Peyer's patch (tissue), 4 donors: Measurements from ENCODE around the gene FOXB1. TPM values are rescaled to one million over a fixed set of nuclear protein-coding genes. Genes with fewer than 3 reads are reported as not detected.

Experiments used
- DNase-seq, 3 donors: peaks; one replicate each; pipeline ENCODE4 v3.0.0-alpha.2; 2017 to 2019
- H3K27ac ChIP-seq, 4 donors: fragments of 200-600 bp; sonication (generic); one replicate each; pipeline ENCODE4 v1.5.1; 2016 to 2019
- H3K27me3 ChIP-seq, 2 donors: fragments of 200-600 bp; sonication (generic); one replicate each; pipeline ENCODE4 v1.5.1; 2019
- H3K36me3 ChIP-seq, 3 donors: fragments of 200-600 bp; sonication (generic); one replicate each; pipeline ENCODE4 v1.5.1; 2016 to 2019
- H3K4me1 ChIP-seq, 4 donors: fragments of 200-600 bp; sonication (generic); one replicate each; pipeline ENCODE4 v1.5.1; 2016 to 2019
- H3K4me3 ChIP-seq, 4 donors: fragments of 200-600 bp; sonication (generic); 1 replicate in 3 of 4; 2 replicates in 1 of 4; pipeline ENCODE4 v1.5.1; 2016 to 2019; ENCODE audit warnings: mild to moderate bottlenecking in 1 of 4
- H3K9me3 ChIP-seq, 4 donors: fragments of 200-600 bp; sonication (generic); one replicate each; pipeline ENCODE4 v1.5.1; 2016 to 2019; ENCODE audit warnings: mild to moderate bottlenecking in 1 of 4
- POLR2A ChIP-seq, 2 donors: fragments of 450-650 bp; IDR thresholded peaks; one replicate each; pipeline ENCODE4 v1.5.1; 2017; ENCODE audit warnings: antibody characterized with exemption in 2 of 2, mild to moderate bottlenecking in 2 of 2, moderate library complexity in 2 of 2
- total RNA-seq, 4 donors: library from RNA; depleted of rRNA; stranded (reverse); fragments of >200 nt; gene quantifications; one replicate each; pipeline ENCODE4 v1.1.0, GENCODE V29; 2016
- TF ChIP-seq, protein P1 (sequence below), 6 experiments: fragments of 450-650 bp in 4 of 6; fragments of 200-600 bp in 2 of 6; sonication (generic) in 1 of 6; IDR thresholded peaks; one replicate each; pipeline ENCODE4 v1.5.1; 2017 to 2019; ENCODE audit warnings: antibody characterized with exemption in 6 of 6, mild to moderate bottlenecking in 3 of 6, moderate library complexity in 1 of 6

Gene FOXB1
- total RNA-seq, 4 donors from 2014 or later, result not detected

DNA sequence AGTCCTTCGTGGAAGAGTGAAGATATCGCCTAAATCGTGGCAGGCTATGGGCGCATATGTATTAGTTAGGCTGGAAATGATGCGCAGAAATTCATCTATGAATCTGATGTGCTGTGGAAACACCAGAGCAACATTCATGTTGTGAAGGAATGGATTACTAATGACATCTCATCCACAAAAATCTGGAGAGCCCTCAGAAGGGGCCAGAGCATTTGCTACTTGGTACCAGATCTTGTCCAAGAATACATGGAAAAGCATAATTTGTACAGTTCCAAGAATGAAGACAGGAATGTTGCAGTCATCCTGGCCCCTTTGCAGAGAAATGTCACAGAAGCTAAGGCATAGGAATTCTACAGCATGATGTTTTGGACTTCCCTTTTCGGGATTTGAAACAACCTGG lies 38.4 kb upstream of the FOXB1 start:
- Histone ChIP-seq H3K4me3 (no peak overlapping the region), H3K27me3 (no peaks in the 10 kb centered on the region), H3K9me3 (peaks cover 0 to 11% (median 0%) of the 10 kb centered on the region in 4 donors), H3K27ac (no peak overlapping the region), H3K4me1 (no peaks in the 10 kb centered on the region), H3K36me3 (no peaks in the 10 kb centered on the region)
- TF ChIP-seq, protein P1, sequence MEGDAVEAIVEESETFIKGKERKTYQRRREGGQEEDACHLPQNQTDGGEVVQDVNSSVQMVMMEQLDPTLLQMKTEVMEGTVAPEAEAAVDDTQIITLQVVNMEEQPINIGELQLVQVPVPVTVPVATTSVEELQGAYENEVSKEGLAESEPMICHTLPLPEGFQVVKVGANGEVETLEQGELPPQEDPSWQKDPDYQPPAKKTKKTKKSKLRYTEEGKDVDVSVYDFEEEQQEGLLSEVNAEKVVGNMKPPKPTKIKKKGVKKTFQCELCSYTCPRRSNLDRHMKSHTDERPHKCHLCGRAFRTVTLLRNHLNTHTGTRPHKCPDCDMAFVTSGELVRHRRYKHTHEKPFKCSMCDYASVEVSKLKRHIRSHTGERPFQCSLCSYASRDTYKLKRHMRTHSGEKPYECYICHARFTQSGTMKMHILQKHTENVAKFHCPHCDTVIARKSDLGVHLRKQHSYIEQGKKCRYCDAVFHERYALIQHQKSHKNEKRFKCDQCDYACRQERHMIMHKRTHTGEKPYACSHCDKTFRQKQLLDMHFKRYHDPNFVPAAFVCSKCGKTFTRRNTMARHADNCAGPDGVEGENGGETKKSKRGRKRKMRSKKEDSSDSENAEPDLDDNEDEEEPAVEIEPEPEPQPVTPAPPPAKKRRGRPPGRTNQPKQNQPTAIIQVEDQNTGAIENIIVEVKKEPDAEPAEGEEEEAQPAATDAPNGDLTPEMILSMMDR (IDR thresholded peaks at IDR 0.05), result no peak
- TF ChIP-seq POLR2A (IDR thresholded peaks at IDR 0.05), result no peak
- no peak for DNase-seq

DNA sequence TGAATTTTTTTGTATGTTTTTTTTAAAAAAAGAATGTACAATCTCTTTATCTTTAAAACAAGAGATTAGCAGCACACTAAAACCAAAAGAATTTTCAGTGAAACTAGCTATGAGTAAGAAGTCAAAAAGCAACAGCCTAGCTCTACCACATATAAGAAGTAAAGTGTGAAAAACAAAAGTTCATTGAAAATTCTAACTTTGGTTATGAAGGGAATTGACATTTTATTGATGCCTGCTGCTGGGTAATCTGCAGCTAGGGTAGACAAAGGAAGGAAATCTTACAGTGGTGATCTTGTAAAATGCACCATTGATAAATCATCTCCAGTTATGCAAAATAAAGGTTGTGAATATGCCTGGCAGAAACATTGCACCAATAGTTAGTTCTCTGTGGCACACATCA lies 37.8 kb upstream of the FOXB1 start:
- no peaks in the 10 kb centered on the region for H3K36me3 ChIP-seq
- no peaks in the 10 kb centered on the region for H3K27me3 ChIP-seq
- H3K27ac ChIP-seq, result no peak overlapping the region
- no peak overlapping the region for H3K4me3 ChIP-seq
- no peak for DNase-seq
- no peaks in the 10 kb centered on the region for H3K4me1 ChIP-seq
- peaks cover 0 to 6% (median 0%) of the 10 kb centered on the region in 4 donors for H3K9me3 ChIP-seq
- TF ChIP-seq, protein P1 (IDR thresholded peaks at IDR 0.05), result no peak
- TF ChIP-seq POLR2A (IDR thresholded peaks at IDR 0.05), result no peak

DNA sequence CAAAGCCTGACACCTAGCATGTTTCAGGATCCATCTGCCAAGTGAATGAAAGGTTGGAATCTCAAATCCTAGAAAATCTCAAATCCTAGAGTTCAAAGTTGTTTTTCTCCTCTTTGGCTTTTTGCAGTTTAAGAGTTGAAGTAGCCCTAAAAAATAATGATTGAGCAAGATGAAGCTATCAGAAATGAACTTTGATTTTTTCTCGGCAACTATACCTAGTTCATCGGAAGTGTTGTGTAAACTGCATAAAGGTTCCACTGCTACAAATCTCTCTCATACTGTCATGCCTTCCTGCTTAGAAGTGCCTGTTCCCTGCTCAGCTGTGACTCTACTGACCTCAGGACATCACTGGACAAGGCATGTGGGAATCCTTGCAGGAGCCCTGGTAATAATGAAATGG lies 35.8 kb upstream of the FOXB1 start:
- TF ChIP-seq, protein P1 (IDR thresholded peaks at IDR 0.05), result no peak
- TF ChIP-seq POLR2A (IDR thresholded peaks at IDR 0.05), result no peak
- H3K9me3 ChIP-seq, result peaks cover 0 to 6% (median 0%) of the 10 kb centered on the region in 4 donors
- no peaks in the 10 kb centered on the region for H3K36me3 ChIP-seq
- DNase-seq, result no peak
- H3K4me3 ChIP-seq, result no peak overlapping the region
- H3K4me1 ChIP-seq, result no peaks in the 10 kb centered on the region
- no peaks in the 10 kb centered on the region for H3K27me3 ChIP-seq
- no peak overlapping the region for H3K27ac ChIP-seq

DNA sequence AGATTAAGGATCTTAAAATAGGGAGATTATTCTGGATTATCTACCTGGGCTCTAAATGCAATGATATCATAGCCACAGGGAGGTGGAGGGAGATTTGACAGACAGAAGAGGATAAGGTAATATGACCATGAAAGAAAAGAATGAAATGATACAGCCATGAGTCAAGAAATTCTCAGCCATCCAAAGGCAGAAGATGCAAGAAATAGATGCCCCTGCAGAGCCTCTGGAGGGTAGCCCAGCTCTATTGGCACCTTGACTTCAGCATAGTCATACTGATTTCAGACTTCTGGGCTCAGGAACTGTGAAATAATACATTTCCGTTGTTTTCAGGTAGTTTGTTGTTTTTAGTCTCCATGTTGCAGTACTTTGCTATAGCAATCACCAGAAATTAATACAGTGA lies 31.9 kb upstream of the FOXB1 start:
- no peaks in the 10 kb centered on the region for H3K27me3 ChIP-seq
- H3K27ac ChIP-seq, result no peak overlapping the region
- no peaks in the 10 kb centered on the region for H3K36me3 ChIP-seq
- TF ChIP-seq POLR2A (IDR thresholded peaks at IDR 0.05), result no peak
- TF ChIP-seq, protein P1 (IDR thresholded peaks at IDR 0.05), result no peak
- no peaks in the 10 kb centered on the region for H3K4me1 ChIP-seq
- H3K9me3 ChIP-seq, result no peaks in the 10 kb centered on the region
- H3K4me3 ChIP-seq, result no peak overlapping the region
- no peak for DNase-seq

DNA sequence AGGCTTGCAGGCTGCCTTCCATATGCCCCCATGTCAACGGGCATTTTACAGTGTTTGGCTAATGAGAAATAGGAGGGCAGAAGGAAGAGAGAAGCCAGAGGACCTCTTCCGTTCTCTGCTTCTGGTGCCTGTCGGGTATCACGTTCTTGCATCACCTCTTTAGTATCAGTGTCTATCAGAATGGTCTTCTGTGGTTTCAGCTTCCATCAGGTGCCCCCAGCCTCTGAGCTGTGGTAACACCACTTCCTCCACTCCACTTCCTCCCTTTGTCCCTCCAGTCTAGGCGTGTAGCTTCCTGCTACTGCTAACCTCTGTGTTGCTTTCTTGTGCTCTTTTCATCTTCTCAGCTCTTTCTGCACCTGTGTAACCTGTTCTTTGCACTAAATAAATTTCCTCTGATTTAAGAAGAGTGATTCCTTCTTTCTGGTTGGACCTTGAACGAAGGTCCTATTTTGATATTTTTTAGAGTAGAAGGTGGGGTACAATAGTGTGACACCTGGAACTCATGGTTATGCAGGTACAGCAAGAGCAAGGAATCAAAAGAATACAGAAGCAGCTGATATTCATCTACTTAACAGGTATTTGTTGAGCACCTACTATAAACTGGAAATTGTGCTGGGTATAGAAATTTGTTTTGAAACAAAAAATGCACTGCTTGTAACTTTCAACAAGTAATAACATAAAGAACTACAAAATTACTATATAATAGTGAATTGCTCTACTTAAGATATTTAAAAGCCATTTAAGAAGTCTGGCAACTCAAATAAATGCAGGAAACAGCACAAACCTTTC lies 27.4 kb upstream of the FOXB1 start:
- Histone ChIP-seq H3K36me3 (no peaks in the 10 kb centered on the region), H3K9me3 (no peaks in the 10 kb centered on the region), H3K27ac (no peak overlapping the region), H3K4me1 (no peaks in the 10 kb centered on the region), H3K4me3 (no peak overlapping the region), H3K27me3 (no peaks in the 10 kb centered on the region)
- DNase-seq, result peak in 2 of 3 donors; percentile 29 to 74
- no peak for TF ChIP-seq POLR2A (IDR thresholded peaks at IDR 0.05)
- TF ChIP-seq, protein P1 (IDR thresholded peaks at IDR 0.05), result no peak
